Measurements from ENCODE around the gene COL18A1.
"Not testable (repeated sequence)": the region's sequence is repeated elsewhere in the genome, so short reads cannot be mapped to it uniquely, and the experiment has no call there.

COL18A1 gene

DNA sequence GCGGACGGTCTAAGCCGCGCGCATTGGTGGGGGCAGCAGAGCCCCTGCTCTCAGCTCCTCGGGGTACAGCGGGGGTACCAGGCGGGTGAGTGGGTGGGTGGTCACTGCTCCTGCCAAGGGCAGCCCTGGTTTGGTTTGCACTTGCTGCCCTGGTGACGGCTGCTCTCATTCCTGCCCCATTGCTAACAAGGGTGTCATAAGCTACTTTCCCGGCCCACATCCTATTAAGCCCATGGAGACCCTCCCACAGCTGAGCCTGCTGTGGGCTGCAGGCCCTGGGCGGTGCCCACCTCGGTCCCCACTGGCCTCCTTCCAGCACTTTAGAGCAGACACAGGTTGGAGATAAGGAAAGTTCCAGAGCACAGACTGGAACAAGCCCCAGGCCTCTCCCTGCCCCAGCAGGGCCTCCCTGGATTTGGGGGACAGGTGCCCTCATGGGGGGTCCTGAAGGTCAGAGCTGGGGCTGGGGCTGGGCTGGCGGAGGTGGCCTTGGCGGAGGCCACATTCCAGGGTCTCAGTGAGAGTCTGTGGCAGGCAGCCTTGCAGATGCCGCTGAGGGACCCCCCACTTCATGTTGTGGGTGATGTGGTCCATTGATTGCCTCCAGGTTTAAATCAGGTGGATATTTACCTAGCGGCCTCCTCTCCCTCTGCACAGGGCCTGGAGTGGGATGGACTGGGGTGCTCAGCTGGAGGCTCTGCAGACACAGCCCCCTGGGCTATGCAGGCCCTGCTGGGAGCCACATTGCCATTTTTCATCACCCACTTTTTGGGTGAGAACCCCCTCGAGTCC is 27.0 kb downstream of the COL18A1 start:
- H3K27ac Mint-ChIP-seq, result no peak overlapping the region
- no peaks in the 10 kb centered on the region for H3K9me3 Mint-ChIP-seq
- H3K27me3 Mint-ChIP-seq, result no peaks in the 10 kb centered on the region
- H3K36me3 Mint-ChIP-seq, result no peaks in the 10 kb centered on the region
- peaks cover 7% of the 10 kb centered on the region for H3K4me1 Mint-ChIP-seq
- no peak overlapping the region for H3K4me3 Mint-ChIP-seq

DNA sequence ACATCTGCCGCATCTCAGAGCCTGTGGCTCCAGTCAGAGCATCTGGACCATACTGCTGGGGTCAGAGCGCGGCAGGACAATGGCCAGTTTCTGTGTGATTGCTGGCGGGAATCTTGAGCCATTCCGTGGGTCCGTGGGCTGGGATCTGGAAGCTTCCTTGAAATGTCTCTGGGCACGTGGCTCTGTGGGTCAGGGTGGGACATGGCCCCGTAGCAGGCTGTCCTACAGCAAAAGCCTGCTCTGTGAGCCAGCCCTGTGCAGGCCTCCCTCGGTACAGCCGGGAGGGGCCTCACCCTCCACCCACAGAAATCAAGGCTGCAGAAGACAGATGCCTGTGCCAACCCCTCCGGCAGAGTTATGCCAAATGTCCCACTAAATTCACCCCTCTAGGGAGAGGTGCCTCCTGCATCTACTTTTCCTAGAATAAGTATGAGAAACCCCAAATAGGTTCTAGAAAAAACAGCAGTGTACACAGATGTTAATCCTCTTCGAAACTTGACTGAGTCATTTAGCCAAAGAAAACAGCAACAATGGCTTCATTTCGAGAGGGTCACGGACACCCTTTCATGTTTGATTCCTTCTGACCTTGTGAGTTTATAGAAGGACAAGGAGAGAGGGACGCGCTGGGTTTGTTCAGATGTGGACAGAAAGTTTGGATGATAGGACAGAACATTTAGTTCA is 27.8 kb downstream of the COL18A1 start:
- H3K9me3 Mint-ChIP-seq, result no peaks in the 10 kb centered on the region
- H3K4me3 Mint-ChIP-seq, result no peak overlapping the region
- H3K27ac Mint-ChIP-seq, result no peak overlapping the region
- no peaks in the 10 kb centered on the region for H3K36me3 Mint-ChIP-seq
- peaks cover 7% of the 10 kb centered on the region for H3K4me1 Mint-ChIP-seq
- H3K27me3 Mint-ChIP-seq, result no peaks in the 10 kb centered on the region

DNA sequence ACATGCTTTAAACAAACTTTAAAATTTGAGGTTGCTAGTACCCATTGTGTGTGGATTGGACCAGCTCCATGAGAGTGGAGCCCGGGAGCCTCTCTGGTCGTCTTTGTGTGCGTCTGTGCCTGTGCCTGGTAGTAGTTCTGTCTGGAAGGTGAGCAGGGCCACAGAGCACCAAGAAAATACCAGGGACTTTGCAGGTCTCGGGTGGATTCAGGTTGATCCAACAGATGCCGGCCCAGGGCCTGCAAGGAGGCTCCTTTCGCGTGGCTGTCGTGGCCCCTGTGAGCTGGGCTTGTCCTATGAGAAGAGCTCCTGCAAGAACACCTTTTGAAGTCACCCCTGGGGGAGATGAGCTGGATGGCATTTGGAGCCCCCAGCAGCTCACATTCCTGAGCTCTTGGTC is 28.3 kb downstream of the COL18A1 start:
- Mint-ChIP-seq H3K9me3 (no peaks in the 10 kb centered on the region), H3K4me3 (no peak overlapping the region), H3K27ac (no peak overlapping the region), H3K36me3 (no peaks in the 10 kb centered on the region), H3K4me1 (peaks cover 7% of the 10 kb centered on the region), H3K27me3 (no peaks in the 10 kb centered on the region)

DNA sequence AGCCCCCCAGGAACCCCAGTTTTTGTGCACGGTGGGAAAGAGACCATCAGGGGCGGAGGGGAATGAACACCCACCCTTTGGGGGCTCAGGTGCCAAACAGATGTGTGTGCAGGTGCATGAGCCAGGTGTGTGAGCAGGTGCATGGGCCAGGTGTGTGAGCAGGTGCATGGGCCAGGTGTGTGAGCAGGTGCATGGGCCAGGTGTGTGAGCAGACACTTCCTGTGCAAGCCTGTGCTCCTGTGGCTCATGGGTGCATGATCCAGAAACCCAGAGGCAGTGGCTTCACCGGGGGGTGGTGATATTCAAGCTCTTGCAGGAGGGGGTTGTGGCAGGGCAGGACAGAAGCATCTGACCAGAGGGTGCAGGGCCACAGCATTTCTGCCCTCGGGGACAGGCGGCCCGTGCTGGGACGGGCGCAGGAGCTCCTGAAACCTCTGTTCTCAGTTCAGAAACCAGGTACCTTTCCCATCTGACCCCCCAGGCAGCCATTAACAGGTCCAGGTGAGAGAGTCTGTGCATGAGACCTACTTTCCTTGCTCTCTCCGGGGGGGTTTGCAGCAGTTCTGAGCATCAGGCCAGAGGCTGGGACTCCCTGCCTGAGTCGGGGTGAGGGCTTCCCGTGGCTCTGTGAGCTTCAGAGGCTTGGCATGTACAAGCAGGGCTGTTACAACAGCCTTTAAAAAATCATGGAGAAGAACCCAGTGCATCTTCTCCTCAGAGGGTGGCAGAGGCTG is 29.1 kb downstream of the COL18A1 start:
- peaks cover 7% of the 10 kb centered on the region for H3K4me1 Mint-ChIP-seq
- no peaks in the 10 kb centered on the region for H3K36me3 Mint-ChIP-seq
- H3K27me3 Mint-ChIP-seq, result no peaks in the 10 kb centered on the region
- H3K9me3 Mint-ChIP-seq, result no peaks in the 10 kb centered on the region
- no peak overlapping the region for H3K4me3 Mint-ChIP-seq
- H3K27ac Mint-ChIP-seq, result no peak overlapping the region

DNA sequence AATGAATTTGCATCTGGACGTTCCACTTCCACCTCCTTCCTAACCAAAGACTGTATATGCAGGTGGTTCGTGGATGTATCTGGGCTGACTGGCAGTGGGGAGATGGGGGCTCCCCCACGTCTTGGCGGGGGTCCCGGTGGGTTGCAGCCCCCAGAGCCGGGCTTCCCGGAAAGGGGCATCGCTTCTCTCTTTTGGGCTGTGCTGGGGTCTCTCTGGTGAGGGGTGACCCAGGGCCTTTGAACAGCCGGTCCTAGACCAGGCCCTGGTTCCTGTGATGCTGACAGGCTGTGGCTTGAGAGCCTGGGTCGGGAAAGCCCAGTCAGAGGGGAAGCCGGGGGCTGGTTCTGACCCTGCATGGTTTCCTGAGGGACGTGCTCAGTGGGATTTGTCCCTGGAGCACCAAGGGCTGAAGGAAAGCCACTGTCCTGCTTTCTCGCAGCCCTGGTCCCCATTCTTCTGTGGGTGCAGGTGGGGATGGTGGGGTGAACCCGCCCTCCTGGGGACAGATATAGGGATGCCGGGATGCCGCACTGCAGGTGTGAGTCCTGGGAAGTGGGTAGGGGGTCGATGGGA is 29.8 kb downstream of the COL18A1 start:
- no peak overlapping the region for H3K27ac Mint-ChIP-seq
- no peaks in the 10 kb centered on the region for H3K9me3 Mint-ChIP-seq
- H3K36me3 Mint-ChIP-seq, result no peaks in the 10 kb centered on the region
- H3K4me3 Mint-ChIP-seq, result no peak overlapping the region
- H3K4me1 Mint-ChIP-seq, result peaks cover 13% of the 10 kb centered on the region
- H3K27me3 Mint-ChIP-seq, result no peaks in the 10 kb centered on the region

DNA sequence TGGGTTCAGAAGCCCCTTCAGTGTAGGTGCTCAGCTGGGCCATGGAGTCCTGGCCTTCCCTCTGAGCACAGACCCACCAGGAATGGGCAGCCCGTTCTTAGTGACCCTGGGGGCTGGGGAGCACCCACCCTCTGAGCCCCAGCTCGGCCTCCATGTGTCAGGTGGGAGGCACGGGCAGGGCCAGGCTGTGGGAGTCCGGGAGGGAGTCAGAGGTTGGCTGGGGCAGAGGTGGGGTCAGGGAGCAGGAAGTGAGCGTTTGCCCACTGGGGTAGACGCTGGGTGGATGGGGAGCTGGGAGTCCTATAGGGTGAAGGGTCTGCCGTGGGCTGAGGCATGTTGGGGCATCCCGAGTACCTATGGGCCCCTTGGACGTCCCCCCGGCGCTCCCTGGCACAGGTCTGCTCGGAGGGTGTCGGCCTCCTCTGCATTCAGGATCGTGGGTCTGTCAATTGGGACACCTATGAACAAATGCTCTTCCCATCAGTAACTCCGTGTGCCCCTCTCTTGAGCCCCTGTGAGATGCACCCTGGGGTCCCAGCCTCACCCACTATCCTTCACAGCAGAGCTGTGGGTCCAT is 30.5 kb downstream of the COL18A1 start:
- no peak overlapping the region for H3K27ac Mint-ChIP-seq
- H3K9me3 Mint-ChIP-seq, result no peaks in the 10 kb centered on the region
- H3K4me3 Mint-ChIP-seq, result no peak overlapping the region
- H3K4me1 Mint-ChIP-seq, result peaks cover 13% of the 10 kb centered on the region
- no peaks in the 10 kb centered on the region for H3K27me3 Mint-ChIP-seq
- H3K36me3 Mint-ChIP-seq, result no peaks in the 10 kb centered on the region

DNA sequence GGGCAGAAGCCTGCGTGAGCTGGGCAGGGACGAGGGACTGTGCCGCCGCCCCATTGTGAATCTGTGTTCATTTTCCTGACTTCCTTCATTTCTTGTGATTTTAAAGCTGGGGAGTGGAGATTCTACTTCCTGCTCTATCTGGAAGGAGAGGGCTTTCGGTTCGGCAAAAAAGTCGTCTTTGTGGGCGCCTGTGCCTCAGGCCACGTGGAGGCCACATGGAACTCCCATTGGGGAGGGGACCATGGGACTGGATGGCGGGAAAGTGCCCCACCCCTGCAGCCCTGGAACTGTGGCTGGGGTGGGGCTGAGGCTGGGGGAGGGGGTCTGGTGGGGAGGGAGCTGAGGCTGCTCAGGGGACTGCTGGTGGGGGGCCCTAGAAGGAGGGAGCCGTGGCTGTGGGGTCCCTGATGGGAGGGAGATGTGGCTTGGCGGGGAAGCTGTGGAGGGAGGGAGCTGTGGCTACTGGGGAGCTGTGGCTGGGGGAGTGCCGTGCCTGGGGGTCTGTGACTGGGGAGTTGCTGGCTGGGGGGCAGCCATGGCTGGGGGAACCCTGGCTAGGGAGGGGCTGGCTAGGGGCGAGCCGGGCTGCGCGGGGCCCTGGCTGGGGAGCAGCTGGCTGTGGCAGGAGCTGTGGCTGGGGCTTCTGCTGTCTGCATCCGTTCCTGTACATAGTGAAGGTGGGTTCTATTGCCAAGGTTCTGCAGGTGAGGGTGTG is 31.5 kb downstream of the COL18A1 start:
- Mint-ChIP-seq H3K27me3 (no peaks in the 10 kb centered on the region), H3K27ac (no peak overlapping the region), H3K4me1 (peaks cover 13% of the 10 kb centered on the region)

DNA sequence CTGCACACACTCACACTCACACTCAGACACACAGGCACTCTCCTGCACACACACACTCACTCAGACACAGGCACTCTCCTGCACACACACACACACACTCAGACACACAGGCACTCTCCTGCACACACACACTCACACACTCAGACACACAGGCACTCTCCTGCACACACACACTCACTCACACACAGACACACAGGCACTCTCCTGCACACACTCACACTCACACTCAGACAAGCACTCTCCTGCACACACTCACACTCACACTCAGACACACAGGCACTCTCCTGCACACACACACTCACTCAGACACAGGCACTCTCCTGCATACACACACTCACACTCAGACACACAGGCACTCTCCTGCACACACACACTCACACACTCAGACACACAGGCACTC is 32.9 kb downstream of the COL18A1 start:
- H3K27ac Mint-ChIP-seq, H3K27me3 Mint-ChIP-seq, H3K4me3 Mint-ChIP-seq, H3K36me3 Mint-ChIP-seq, H3K9me3 Mint-ChIP-seq: not testable (repeated sequence)
- H3K4me1 Mint-ChIP-seq, result peaks cover 13% of the 10 kb centered on the region

More for the DNA sequence above, 31.5 kb downstream of the COL18A1 start:
- no peaks in the 10 kb centered on the region for H3K9me3 Mint-ChIP-seq
- no peak overlapping the region for H3K4me3 Mint-ChIP-seq
- no peaks in the 10 kb centered on the region for H3K36me3 Mint-ChIP-seq

DNA sequence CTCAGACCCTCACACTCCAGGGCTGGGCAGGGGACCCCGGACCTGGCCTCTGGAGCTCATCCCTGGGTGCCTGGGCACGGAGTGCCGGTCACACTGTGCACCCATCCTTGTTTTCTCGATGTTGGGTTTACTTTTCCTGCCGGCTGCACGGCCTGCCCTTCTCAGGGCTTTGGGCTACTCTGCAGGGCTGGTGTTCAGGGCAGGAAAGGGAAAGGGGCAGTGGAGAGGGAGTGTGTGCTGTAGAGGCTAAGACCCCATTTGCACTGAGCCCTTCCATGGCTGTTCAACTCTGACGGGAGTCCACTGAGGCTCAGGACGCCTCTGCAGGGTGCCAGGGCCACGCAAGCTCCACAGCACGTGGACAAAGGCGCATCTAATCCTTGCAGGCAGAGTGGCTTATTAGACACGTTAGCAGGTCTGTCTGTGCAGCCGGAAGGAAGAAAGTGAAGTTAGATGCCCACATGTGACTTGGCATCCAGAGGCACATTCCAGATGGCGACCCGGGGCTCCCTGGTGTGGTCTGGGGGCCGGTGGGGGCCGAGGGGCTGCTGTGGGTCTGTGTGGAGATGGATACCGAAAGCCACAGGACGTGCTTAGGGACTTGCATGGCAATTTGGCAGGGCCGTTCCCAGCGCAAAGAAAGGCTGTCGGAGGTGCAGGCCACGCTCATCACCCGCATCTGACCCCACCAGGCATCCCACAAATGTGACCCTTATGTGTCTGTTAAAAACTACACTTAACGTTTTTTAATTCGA is 33.6 kb downstream of the COL18A1 start:
- Mint-ChIP-seq H3K27me3 (no peaks in the 10 kb centered on the region), H3K27ac (no peak overlapping the region), H3K4me3 (no peak overlapping the region), H3K9me3 (no peaks in the 10 kb centered on the region), H3K4me1 (peaks cover 13% of the 10 kb centered on the region), H3K36me3 (no peaks in the 10 kb centered on the region)

DNA sequence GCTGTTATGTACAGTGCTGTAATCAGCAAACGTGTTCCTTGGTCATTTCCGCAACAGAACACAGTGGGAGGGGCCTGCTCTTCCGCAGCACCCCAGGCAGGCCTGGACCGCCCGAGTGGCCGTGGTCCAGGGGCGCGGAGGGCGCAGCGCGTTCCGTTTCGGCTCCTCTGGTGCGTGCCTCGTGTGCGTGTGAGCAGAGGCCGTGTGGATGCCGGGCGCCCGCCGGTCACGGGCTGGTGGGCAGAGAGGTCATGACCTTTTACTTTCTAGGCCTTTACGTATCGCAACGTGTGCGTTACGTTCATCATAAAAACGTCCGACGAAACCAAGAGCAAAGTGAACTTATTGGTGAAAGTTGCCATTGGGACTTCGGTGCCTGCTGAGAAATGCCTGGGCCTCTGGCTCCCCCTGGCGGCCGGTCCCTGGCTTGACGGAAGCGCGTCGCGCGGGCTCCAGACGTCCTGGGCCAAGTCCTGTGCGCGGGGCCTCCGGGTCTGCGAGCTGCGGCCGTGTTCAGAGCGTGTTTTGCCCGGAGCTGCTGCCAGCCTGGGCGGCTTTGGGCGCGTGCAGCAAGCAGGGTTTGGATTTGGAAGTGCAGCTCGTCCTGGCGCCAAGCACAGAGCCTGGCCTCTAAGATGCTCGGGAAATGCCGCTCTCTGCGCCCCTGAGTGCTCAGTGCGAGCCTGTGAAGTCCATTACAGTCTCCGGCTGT is 34.4 kb downstream of the COL18A1 start:
- no peaks in the 10 kb centered on the region for H3K9me3 Mint-ChIP-seq
- H3K36me3 Mint-ChIP-seq, result no peaks in the 10 kb centered on the region
- H3K4me1 Mint-ChIP-seq, result peaks cover 15% of the 10 kb centered on the region
- no peaks in the 10 kb centered on the region for H3K27me3 Mint-ChIP-seq
- H3K27ac Mint-ChIP-seq, result peak overlapping the region; percentile 4
- peak overlapping the region; percentile 62 for H3K4me3 Mint-ChIP-seq

DNA sequence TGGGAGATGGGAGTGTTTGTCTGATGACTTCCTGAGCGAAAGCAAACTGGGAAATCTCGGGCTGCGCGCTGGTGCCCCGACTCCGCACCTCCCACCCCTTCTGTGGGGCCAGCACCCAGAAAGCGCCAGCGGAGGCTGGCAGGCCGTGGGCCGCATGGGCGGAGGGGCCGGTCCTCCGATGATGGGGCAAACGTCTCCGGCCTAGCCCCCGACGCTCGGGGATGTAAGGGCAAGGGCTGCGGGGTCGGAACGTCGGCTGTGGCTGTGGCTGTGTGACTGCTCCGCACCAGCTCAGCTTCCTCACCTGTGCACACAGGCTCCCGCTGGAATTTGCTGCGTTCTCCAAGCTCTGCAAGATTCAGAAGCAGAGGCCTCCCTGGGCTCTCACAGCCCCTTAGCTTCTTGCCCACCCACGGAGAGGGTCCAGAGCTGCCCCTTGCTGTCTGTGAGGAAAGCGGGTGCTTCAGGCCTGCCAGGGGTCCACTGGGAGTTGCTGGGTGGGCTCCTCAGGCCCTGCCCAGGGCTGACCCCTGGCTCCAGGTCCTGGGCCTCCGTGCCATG is 35.0 kb downstream of the COL18A1 start:
- Mint-ChIP-seq H3K4me3 (no peak overlapping the region), H3K4me1 (peaks cover 15% of the 10 kb centered on the region), H3K27me3 (no peaks in the 10 kb centered on the region), H3K9me3 (no peaks in the 10 kb centered on the region), H3K36me3 (no peaks in the 10 kb centered on the region), H3K27ac (no peak overlapping the region)

DNA sequence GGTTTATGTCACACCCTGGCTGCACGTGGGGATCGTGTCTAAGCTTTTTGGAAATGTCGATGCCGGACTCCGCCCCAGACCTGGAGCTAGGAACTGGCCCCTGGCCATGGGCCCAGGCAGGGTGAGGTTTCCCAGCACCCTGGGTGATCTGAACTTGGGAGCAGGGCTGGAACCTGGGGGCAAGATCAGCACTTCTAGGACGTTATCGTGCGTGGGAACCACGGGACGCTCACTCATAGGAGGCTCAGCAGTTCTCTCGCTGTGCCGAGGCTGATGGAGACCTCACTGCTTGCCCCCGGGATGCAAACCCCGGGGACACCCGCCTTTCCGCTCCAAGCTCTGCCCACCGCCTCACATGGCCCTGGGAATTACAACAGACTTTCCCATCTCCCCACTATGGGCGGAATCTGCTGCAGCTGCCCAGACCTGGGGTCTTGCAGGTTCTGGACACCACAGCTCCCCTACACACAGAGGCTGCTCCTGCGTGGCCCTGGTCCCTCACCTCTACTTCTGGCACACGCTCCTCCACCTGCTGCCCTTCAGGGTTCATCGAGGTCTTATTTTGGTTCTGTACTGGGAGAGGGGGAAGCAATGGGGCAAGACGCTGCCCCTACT is 35.9 kb downstream of the COL18A1 start:
- Mint-ChIP-seq H3K27ac (peak overlapping the region; percentile 30), H3K4me1 (peaks cover 23% of the 10 kb centered on the region), H3K4me3 (no peak overlapping the region), H3K9me3 (no peaks in the 10 kb centered on the region), H3K27me3 (no peaks in the 10 kb centered on the region), H3K36me3 (no peaks in the 10 kb centered on the region)

DNA sequence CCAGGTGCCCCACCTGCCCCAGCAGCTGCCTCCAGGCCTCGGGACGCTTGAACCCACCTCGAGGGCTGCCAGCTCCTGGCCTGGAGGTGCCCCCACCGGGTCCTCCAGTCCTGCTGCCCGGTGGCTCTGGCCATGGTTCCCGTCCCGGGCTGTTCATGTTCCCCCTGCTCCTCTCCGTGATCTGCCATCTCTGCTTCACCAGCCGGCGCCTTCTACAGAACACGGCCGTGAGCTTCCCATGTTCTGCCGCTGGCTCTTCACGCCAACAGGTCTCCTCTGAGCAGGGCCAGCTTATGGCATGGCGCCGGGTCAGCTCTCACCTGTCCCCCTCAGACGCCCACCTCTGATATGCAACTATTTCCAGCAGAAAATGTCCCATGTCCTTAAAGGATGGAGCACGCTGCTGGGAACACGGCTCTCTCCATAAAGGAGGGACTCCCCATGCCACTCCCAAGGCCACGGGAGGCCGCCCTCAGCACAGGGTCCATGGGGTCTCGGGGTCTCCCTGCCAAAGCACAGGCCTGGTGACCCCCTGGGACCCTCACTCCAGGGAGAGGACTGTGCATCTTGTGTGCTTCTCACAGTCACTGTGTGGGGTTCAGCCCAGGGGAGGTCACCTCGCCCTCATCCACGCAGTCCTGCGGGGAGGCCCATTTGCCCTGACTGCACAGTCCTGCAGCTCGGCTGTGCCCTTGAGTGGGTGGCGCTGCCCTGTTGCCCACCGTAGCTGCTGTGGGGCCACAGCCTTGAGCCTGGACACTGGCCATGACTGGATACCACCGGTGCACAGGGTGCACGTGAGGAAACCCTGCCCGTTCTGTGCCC is 36.7 kb downstream of the COL18A1 start:
- Mint-ChIP-seq H3K27ac (peak overlapping the region; percentile 30), H3K4me1 (peaks cover 23% of the 10 kb centered on the region), H3K27me3 (no peaks in the 10 kb centered on the region), H3K36me3 (no peaks in the 10 kb centered on the region), H3K4me3 (no peak overlapping the region), H3K9me3 (no peaks in the 10 kb centered on the region)
